WERI-Rb-1 (cell line): Measurements from ENCODE around the gene BPHL.

ENCODE experiments used
- DNase-seq: peaks from one replicate; pipeline ENCODE4 v3.0.0-alpha.2; 2020
- H3K27ac ChIP-seq: fragments of 250-450 bp; sonication (Bioruptor Pico); 2 replicates; pipeline ENCODE4 v1.5.1; 2020; ENCODE audit warnings: mild to moderate bottlenecking, moderate library complexity
- H3K27me3 ChIP-seq: fragments of 250-450 bp; sonication (Bioruptor Pico); 2 replicates; pipeline ENCODE4 v1.5.1; 2021; ENCODE audit warnings: mild to moderate bottlenecking, low read depth, moderate library complexity; ENCODE audit not compliant: insufficient read depth, severe bottlenecking
- H3K36me3 ChIP-seq: fragments of 250-450 bp; sonication (Bioruptor Pico); 2 replicates; pipeline ENCODE4 v1.5.1; 2020; ENCODE audit warnings: mild to moderate bottlenecking, moderate library complexity
- H3K4me3 ChIP-seq: 2 replicates; pipeline ENCODE4 v1.5.1; 2011; ENCODE audit warnings: low read depth, mild to moderate bottlenecking, control low read depth, low read length
- H3K9me3 ChIP-seq: fragments of 250-450 bp; sonication (Bioruptor Pico); 2 replicates; pipeline ENCODE4 v1.5.1; 2021; ENCODE audit warnings: mild to moderate bottlenecking, moderate library complexity; ENCODE audit not compliant: severe bottlenecking
- TF ChIP-seq, protein P1 (sequence below): IDR thresholded peaks from 2 replicates; pipeline ENCODE4 v1.5.1; 2011; ENCODE audit warnings: low read depth, mild to moderate bottlenecking, control low read depth, inconsistent platforms, low read length

BPHL gene

DNA sequence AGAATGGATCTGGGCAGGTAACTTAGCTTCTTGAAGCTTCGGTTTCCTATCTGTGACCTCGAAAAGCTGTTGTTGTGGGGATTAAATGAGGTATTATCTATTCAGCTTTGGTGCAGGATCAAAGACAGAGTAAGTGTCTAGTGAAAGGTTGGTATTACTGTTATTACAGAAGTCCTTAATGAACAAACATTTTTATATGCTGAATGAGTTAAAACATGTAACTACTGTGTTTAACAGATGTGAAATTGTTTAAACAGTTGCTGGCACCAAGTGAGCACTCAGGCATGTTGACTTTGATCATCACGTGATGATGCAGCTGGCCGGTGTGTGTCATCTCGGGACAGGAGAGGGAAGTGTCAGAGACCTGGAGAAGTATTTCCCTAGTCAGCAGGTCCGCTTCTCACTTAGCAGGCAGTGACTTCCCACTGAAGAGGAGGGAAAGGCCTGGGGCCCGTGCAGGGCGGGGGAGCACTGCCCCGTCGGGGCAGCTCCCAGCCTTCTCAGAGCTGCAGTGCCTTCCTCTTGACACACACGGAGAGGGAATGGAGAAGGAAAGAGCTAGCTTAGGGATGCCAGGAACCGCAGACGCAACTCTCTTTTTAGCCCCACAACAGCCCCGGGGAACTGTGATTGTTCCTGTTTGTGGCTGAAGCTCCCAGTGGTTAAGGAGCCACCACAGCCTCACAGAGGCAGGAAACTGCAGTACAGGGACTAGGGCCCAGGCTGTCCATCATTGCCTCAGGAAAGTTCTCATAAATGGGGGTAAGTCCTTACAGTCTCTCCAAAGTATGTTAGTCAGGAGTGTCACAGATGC lies 20.8 kb downstream of the BPHL start:
- Histone ChIP-seq H3K4me3 (no peak overlapping the region), H3K27me3 (no peaks in the 10 kb centered on the region), H3K36me3 (peaks cover 43% of the 10 kb centered on the region), H3K27ac (no peak overlapping the region), H3K9me3 (no peaks in the 10 kb centered on the region)
- TF ChIP-seq, protein P1, sequence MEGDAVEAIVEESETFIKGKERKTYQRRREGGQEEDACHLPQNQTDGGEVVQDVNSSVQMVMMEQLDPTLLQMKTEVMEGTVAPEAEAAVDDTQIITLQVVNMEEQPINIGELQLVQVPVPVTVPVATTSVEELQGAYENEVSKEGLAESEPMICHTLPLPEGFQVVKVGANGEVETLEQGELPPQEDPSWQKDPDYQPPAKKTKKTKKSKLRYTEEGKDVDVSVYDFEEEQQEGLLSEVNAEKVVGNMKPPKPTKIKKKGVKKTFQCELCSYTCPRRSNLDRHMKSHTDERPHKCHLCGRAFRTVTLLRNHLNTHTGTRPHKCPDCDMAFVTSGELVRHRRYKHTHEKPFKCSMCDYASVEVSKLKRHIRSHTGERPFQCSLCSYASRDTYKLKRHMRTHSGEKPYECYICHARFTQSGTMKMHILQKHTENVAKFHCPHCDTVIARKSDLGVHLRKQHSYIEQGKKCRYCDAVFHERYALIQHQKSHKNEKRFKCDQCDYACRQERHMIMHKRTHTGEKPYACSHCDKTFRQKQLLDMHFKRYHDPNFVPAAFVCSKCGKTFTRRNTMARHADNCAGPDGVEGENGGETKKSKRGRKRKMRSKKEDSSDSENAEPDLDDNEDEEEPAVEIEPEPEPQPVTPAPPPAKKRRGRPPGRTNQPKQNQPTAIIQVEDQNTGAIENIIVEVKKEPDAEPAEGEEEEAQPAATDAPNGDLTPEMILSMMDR: no peak
- DNase-seq: no peak

DNA sequence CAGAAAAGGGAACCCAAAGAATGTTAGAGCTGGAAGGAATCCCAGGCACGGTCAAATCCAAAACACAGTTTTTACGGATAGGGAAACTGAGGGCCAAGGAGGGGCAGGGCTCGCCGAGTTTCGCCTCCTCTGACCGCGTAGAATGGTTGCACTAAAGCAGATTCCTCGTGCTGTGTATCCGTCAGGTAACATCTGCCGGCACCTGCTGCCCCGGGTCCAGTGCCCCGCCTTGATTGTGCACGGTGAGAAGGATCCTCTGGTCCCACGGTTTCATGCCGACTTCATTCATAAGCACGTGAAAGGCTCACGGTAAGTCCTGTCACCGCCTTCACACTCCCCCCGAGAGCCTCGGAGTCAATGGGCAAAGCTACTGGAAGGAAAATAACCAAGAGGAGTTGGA lies 21.7 kb downstream of the BPHL start:
- no peak overlapping the region for H3K4me3 ChIP-seq
- H3K9me3 ChIP-seq: no peaks in the 10 kb centered on the region
- H3K36me3 ChIP-seq: peaks cover 43% of the 10 kb centered on the region
- H3K27me3 ChIP-seq: no peaks in the 10 kb centered on the region
- DNase-seq: no peak
- no peak overlapping the region for H3K27ac ChIP-seq
- TF ChIP-seq, protein P1: no peak

DNA sequence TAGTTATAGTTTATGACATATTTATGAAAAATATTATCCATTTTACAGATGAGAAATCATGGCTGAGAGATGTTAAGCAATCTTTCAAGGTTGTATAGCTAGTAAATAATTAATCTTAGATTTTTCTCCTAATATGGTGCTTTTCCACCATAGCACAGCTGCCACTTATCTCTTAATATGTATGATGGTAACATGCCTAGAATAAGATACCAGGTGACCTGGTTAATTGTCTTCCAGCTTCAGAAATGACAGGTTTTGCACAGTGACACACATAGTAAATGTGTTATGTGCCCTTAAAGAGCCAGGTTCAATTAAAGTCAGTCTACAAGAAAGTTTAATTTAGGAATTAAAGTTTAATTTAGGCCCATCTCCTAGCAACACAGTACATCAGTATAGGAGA lies 24.0 kb downstream of the BPHL start:
- TF ChIP-seq, protein P1: no peak
- H3K27me3 ChIP-seq: no peaks in the 10 kb centered on the region
- H3K36me3 ChIP-seq: peaks cover 41% of the 10 kb centered on the region
- H3K27ac ChIP-seq: no peak overlapping the region
- no peak for DNase-seq
- H3K9me3 ChIP-seq: no peaks in the 10 kb centered on the region
- H3K4me3 ChIP-seq: no peak overlapping the region

DNA sequence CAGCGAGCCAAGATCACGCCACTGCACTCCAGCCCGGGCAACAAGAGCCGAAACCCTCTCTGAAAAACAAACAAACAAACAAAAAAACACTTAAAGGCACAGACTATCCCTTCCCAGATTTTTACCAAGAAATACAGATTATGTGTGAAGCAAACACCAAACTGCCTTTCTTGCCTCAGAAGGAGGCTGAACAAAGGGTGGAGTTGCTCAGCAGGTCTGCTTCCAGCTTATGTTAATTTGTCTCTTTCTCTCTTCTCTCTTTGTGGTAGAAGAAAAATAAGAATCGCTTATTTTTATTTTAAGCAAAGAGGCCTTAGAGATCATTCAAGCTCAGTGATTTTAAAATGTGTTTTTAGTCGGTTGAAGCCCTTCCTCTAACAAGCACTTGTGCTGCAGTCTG lies 24.6 kb downstream of the BPHL start:
- peaks cover 41% of the 10 kb centered on the region for H3K36me3 ChIP-seq

DNA sequence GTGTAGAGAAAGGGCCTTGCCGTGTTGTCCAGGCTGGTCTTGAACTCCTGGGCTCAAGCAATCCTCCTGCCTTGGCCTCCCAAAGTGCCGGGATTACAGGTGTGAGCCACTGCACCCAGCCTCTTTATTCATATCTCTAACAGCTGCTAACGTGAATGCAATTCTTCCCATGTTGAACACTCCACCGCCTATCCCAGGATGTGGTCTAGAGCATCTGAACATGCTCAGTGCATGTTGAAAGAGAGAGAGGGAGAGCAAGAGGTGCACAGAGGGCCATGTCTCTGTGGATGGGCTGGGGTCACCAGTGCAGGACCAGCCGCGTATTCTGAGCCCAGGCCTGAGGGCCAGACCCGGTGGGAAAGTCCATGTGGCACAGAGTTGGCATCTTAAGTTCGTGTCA lies 26.1 kb downstream of the BPHL start:
- Histone ChIP-seq H3K9me3 (no peaks in the 10 kb centered on the region), H3K27me3 (no peaks in the 10 kb centered on the region), H3K27ac (no peak overlapping the region), H3K4me3 (no peak overlapping the region), H3K36me3 (peaks cover 35% of the 10 kb centered on the region)
- no peak for DNase-seq
- TF ChIP-seq, protein P1: no peak

More for the DNA sequence above, 24.6 kb downstream of the BPHL start:
- Histone ChIP-seq H3K9me3 (no peaks in the 10 kb centered on the region), H3K4me3 (no peak overlapping the region), H3K27ac (no peak overlapping the region), H3K27me3 (no peaks in the 10 kb centered on the region)
- TF ChIP-seq, protein P1: no peak
- no peak for DNase-seq
